Effector memory CD4-positive, alpha-beta T cell (primary cell): ENCODE measurements around the gene PHLDB2.

Source experiments
- DNase-seq, 3 donors: peaks; one replicate each; pipeline ENCODE4 v3.0.0-alpha.2; 2020
- H3K27ac ChIP-seq: 2 replicates; pipeline ENCODE4 v1.7.0; 2013; ENCODE audit warnings: mild to moderate bottlenecking, low read length, moderate library complexity; ENCODE audit not compliant: insufficient read depth, poor library complexity, severe bottlenecking
- H3K27me3 ChIP-seq: replicated peaks from 2 replicates; pipeline ENCODE4 v1.7.0; 2013; ENCODE audit warnings: mild to moderate bottlenecking, low read length; ENCODE audit not compliant: insufficient read depth, control insufficient read depth, poor library complexity, severe bottlenecking
- H3K36me3 ChIP-seq: 2 replicates; pipeline ENCODE4 v1.7.0; 2013; ENCODE audit warnings: mild to moderate bottlenecking, low read length, moderate library complexity; ENCODE audit not compliant: control insufficient read depth, insufficient read depth
- H3K4me1 ChIP-seq: 2 replicates; pipeline ENCODE4 v1.7.0; 2013; ENCODE audit warnings: low read length, mild to moderate bottlenecking; ENCODE audit not compliant: control insufficient read depth, insufficient read depth, poor library complexity, severe bottlenecking
- H3K4me3 ChIP-seq: 2 replicates; pipeline ENCODE4 v1.7.0; 2013; ENCODE audit warnings: low read length, low read depth, mild to moderate bottlenecking; ENCODE audit not compliant: insufficient read depth, poor library complexity, severe bottlenecking
- H3K9me3 ChIP-seq: 2 replicates; pipeline ENCODE4 v1.7.0; 2013; ENCODE audit warnings: mild to moderate bottlenecking, low read length, moderate library complexity; ENCODE audit not compliant: control insufficient read depth

PHLDB2 gene

DNA sequence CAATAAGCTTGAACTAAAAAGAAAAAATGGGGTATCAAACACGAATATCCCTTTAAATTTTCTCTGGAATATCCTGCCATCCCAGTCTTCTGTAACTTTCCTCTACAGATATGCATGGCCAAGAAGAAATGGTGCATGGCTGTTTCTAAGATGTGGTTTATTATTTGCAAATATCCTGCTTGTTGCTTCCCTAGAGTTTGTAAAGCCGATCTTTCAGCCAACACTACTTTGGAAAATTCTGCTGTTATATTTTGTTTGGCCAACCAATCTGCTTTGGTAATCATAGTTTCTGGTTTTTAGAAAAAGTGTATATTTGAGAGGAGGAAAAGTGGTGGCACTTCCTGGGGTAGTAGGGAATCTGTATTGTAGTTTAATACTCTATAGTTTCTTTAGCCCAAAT, 13.9 kb downstream of the PHLDB2 start:
- DNase-seq = no peak
- Histone ChIP-seq H3K9me3 (no peaks in the 10 kb centered on the region), H3K36me3 (no peaks in the 10 kb centered on the region), H3K27me3 (no peaks in the 10 kb centered on the region), H3K4me3 (no peak overlapping the region), H3K4me1 (no peaks in the 10 kb centered on the region), H3K27ac (no peak overlapping the region)

DNA sequence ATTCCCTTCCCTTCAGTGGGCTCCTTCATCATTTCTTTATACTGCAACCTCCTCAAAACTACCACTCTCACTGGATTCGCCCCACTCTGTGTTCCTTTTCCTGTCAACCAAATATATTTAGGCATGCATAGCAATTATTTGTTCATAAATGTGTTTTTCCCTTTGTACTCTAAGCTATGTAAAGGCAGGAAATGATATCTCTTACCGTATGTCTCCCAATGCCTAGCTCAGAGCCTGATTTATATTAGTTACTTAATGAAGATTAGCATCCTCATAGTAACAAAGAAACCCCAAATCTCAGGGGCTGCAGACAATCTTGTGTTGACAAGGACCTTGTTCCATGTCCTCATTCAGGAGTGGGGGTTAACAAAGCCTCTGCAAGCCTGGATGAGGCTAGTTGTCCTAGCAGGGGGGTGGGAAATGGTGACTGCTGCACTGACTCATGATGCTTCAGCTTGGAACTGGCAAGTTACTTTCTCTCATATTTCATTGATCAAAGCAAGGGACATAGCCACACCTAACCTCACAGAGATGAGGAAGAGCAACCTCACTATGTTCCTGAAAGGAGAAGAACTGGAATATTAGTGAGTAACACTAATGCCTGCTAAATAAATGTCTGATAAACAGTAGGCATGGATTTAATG, 15.2 kb downstream of the PHLDB2 start:
- Histone ChIP-seq H3K4me1 (no peaks in the 10 kb centered on the region), H3K27me3 (no peaks in the 10 kb centered on the region), H3K4me3 (no peak overlapping the region), H3K36me3 (no peaks in the 10 kb centered on the region), H3K27ac (no peak overlapping the region), H3K9me3 (no peaks in the 10 kb centered on the region)
- DNase-seq = no peak

- no peak overlapping the region for H3K4me3 ChIP-seq
- no peak for DNase-seq
- H3K36me3 ChIP-seq = no peaks in the 10 kb centered on the region
- no peaks in the 10 kb centered on the region for H3K27me3 ChIP-seq
- H3K4me1 ChIP-seq = no peaks in the 10 kb centered on the region
- H3K9me3 ChIP-seq = no peaks in the 10 kb centered on the region
- H3K27ac ChIP-seq = no peak overlapping the region
Measured at GRCh38 chr3:111881480-111881879, 22.4 kb downstream of the PHLDB2 start.

DNA sequence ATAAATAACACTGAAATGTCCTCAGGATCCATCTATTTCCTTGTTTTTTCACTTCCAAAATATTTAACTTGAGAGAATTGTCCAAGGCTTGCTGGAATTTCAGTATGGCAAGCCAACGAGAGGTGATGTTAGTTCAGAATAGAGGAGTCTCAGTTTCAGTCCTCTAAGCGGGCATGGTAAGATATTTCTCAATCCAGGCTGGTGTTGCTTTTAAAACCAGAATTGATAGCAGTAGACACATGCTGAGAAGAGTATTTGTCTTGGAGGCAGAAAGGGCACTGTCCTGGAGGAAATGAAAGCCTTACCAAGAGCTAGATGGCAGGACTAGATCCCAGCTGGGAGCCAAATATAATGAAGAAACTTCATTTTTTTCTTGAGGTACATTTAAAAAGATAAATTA, 23.1 kb downstream of the PHLDB2 start:
- no peak overlapping the region for H3K4me3 ChIP-seq
- H3K36me3 ChIP-seq = no peaks in the 10 kb centered on the region
- no peaks in the 10 kb centered on the region for H3K9me3 ChIP-seq
- no peak overlapping the region for H3K27ac ChIP-seq
- no peak for DNase-seq
- H3K4me1 ChIP-seq = no peaks in the 10 kb centered on the region
- no peaks in the 10 kb centered on the region for H3K27me3 ChIP-seq

DNA sequence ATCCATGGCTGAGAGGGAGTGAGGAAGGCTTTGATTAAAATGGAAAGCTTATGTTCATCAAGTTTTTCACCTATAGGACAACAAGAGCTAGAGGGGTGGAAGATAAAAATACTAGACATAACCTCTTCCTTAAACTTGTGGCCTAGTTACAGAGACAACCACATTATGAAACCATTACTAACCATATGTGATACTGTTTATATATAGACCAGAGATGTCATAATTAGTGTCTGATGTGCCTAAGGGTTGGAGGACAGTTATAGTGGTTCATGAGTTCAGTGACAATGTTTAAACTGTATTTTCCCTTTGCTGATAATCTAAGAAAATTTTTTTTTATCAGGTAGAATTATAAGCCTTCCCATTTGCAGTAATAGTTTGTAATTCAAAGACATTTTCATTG, 23.7 kb downstream of the PHLDB2 start:
- H3K27me3 ChIP-seq = no peaks in the 10 kb centered on the region
- no peaks in the 10 kb centered on the region for H3K9me3 ChIP-seq
- no peak overlapping the region for H3K27ac ChIP-seq
- H3K4me1 ChIP-seq = no peaks in the 10 kb centered on the region
- no peak for DNase-seq
- no peak overlapping the region for H3K4me3 ChIP-seq
- no peaks in the 10 kb centered on the region for H3K36me3 ChIP-seq

- H3K4me1 ChIP-seq = no peaks in the 10 kb centered on the region
- DNase-seq = no peak
- H3K9me3 ChIP-seq = no peaks in the 10 kb centered on the region
- H3K36me3 ChIP-seq = no peaks in the 10 kb centered on the region
- no peaks in the 10 kb centered on the region for H3K27me3 ChIP-seq
- H3K27ac ChIP-seq = no peak overlapping the region
- H3K4me3 ChIP-seq = no peak overlapping the region
Measured at GRCh38 chr3:111884411-111885018, 25.4 kb downstream of the PHLDB2 start.

- Histone ChIP-seq H3K9me3 (no peaks in the 10 kb centered on the region), H3K27me3 (no peaks in the 10 kb centered on the region), H3K4me3 (no peak overlapping the region), H3K36me3 (no peaks in the 10 kb centered on the region), H3K27ac (no peak overlapping the region), H3K4me1 (no peaks in the 10 kb centered on the region)
- no peak for DNase-seq
Measured at GRCh38 chr3:111885578-111885977, 26.5 kb downstream of the PHLDB2 start.

DNA sequence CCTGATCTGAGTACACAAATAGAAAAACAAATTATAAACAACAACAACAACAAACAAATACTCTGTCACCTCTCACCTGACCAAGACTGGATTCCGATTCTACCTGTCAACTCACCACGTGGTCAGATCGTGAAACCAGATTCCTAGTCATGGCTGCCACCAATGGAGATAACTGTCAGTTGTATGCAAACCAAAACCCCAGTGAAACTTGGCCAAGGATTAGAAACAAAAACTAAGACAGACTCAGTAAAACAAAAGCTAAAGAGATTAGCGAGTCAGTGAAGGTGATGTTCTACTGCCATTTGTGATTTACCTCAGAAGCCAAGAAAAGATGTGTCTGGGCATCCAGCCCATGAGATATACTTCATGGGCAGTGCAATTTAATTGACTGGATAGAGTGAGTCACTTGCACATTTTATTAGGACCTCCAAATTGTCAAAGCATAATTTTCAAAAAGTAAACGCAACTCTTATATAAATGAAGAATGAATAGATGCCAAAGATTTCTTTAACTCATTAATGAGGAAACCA, 31.1 kb downstream of the PHLDB2 start:
- no peak for DNase-seq
- Histone ChIP-seq H3K4me1 (no peaks in the 10 kb centered on the region), H3K4me3 (no peak overlapping the region), H3K36me3 (no peaks in the 10 kb centered on the region), H3K27me3 (no peaks in the 10 kb centered on the region), H3K27ac (no peak overlapping the region), H3K9me3 (no peaks in the 10 kb centered on the region)

GRCh38 chr3:111892070-111892469, 33.0 kb downstream of the PHLDB2 start:
- no peaks in the 10 kb centered on the region for H3K36me3 ChIP-seq
- no peaks in the 10 kb centered on the region for H3K4me1 ChIP-seq
- no peaks in the 10 kb centered on the region for H3K9me3 ChIP-seq
- H3K4me3 ChIP-seq = no peak overlapping the region
- no peak overlapping the region for H3K27ac ChIP-seq
- DNase-seq = no peak
- no peaks in the 10 kb centered on the region for H3K27me3 ChIP-seq

- Histone ChIP-seq H3K4me3 (no peak overlapping the region), H3K36me3 (no peaks in the 10 kb centered on the region), H3K4me1 (no peaks in the 10 kb centered on the region), H3K9me3 (no peaks in the 10 kb centered on the region), H3K27ac (no peak overlapping the region), H3K27me3 (no peaks in the 10 kb centered on the region)
- DNase-seq = no peak
Measured at GRCh38 chr3:111895071-111895470, 36.0 kb downstream of the PHLDB2 start.
